HG03175 (cell line): ENCODE results near the gene TOM1.

Experiments used
- ATAC-seq: cut with Tn5 transposase; IDR thresholded peaks from one replicate; pipeline ENCODE4 v1.9.1; 2021; ENCODE audit warnings: mild to moderate bottlenecking, moderate library complexity; ENCODE audit not compliant: unreplicated experiment

The TOM1 gene

GRCh38 chr22:35343664-35344550 lies 44.2 kb downstream of the TOM1 start:
- ATAC-seq, result no peak

GRCh38 chr22:35344956-35345690 lies 45.4 kb downstream of the TOM1 start:
- ATAC-seq, result no peak

GRCh38 chr22:35345808-35346505 lies 46.3 kb downstream of the TOM1 start:
- ATAC-seq, result no peak

- ATAC-seq, result no peak
Observed at GRCh38 chr22:35346596-35347220, 47.0 kb downstream of the TOM1 start.

- no peak for ATAC-seq
Observed at GRCh38 chr22:35347462-35347861, 47.8 kb downstream of the TOM1 start.

- ATAC-seq, result no peak
Observed at GRCh38 chr22:35348026-35348590, 48.4 kb downstream of the TOM1 start.

- ATAC-seq, result no peak
Observed at GRCh38 chr22:35348703-35349102, 49.0 kb downstream of the TOM1 start.

GRCh38 chr22:35349368-35349703 lies 49.6 kb downstream of the TOM1 start:
- no peak for ATAC-seq

- ATAC-seq, result no peak
Observed at GRCh38 chr22:35349704-35350538, 50.2 kb downstream of the TOM1 start.

GRCh38 chr22:35350539-35351503 lies 51.1 kb downstream of the TOM1 start:
- peak; percentile 68 for ATAC-seq

- ATAC-seq, result peak; percentile 35
Observed at GRCh38 chr22:35352214-35353111, 52.8 kb downstream of the TOM1 start.

- no peak for ATAC-seq
Observed at GRCh38 chr22:35353318-35353717, 53.6 kb downstream of the TOM1 start.

- ATAC-seq, result no peak
Observed at GRCh38 chr22:35354068-35354467, 54.4 kb downstream of the TOM1 start.

- no peak for ATAC-seq
Observed at GRCh38 chr22:35357883-35358621, 58.4 kb downstream of the TOM1 start.

GRCh38 chr22:35359380-35360065 lies 59.8 kb downstream of the TOM1 start:
- ATAC-seq, result no peak

GRCh38 chr22:35361001-35361558 lies 61.4 kb downstream of the TOM1 start:
- ATAC-seq, result no peak
